Omental fat pad (tissue), 4 donors: ENCODE measurements around the gene ARHGAP6. TPM values are rescaled to one million over a fixed set of nuclear protein-coding genes. Genes with fewer than 3 reads are reported as not detected.
"Not testable (repeated sequence)": the region's sequence is repeated elsewhere in the genome, so short reads cannot be mapped to it uniquely, and the experiment has no call there.

Source experiments
- ATAC-seq: fragments of 150-250 bp; one replicate; pipeline ENCODE4 v1.9.1; 2016; ENCODE audit warnings: mild to moderate bottlenecking, moderate library complexity; ENCODE audit not compliant: low FRiP score
- DNase-seq: peaks from one replicate; pipeline ENCODE4 v3.0.0-alpha.2; 2019; ENCODE audit warnings: low spot score
- total RNA-seq, 4 donors: library from RNA; depleted of rRNA; stranded (reverse); fragments of >200 nt; gene quantifications; one replicate each; pipeline ENCODE4 v1.1.0, GENCODE V29; 2016
- TF ChIP-seq, protein P1 (sequence below), 3 donors: fragments of 450-650 bp; IDR thresholded peaks; one replicate each; pipeline ENCODE4 v1.5.1; 2016 to 2017; ENCODE audit warnings: antibody characterized with exemption in 3 of 3, mild to moderate bottlenecking in 3 of 3, moderate library complexity in 2 of 3

The ARHGAP6 gene
- total RNA-seq, 4 donors from 2014 or later: 20.4 to 45.5 (median 25.1) TPM

GRCh38 chrX:11364835-11365234 is 300.9 kb downstream of the ARHGAP6 start:
- TF ChIP-seq, protein P1, sequence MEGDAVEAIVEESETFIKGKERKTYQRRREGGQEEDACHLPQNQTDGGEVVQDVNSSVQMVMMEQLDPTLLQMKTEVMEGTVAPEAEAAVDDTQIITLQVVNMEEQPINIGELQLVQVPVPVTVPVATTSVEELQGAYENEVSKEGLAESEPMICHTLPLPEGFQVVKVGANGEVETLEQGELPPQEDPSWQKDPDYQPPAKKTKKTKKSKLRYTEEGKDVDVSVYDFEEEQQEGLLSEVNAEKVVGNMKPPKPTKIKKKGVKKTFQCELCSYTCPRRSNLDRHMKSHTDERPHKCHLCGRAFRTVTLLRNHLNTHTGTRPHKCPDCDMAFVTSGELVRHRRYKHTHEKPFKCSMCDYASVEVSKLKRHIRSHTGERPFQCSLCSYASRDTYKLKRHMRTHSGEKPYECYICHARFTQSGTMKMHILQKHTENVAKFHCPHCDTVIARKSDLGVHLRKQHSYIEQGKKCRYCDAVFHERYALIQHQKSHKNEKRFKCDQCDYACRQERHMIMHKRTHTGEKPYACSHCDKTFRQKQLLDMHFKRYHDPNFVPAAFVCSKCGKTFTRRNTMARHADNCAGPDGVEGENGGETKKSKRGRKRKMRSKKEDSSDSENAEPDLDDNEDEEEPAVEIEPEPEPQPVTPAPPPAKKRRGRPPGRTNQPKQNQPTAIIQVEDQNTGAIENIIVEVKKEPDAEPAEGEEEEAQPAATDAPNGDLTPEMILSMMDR (IDR thresholded peaks at IDR 0.05): no peak
- ATAC-seq (no peak), DNase-seq (no peak)

DNA sequence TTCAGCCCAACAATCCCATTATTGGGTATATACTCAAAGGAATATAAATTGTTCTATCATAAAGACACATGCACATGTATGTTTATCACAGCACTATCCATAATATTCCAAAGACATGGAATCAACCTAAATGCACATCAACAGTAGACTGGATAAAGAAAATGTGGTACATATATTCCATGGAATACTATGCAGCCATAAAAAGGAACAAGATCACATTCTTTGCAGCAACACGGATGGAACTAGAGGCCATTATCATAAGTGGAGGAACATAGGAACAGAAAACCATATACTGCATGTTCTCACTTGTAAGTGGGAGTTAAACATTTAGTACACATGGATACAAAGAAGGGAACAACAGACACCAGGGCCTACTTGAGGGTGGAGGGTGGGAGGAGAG is 301.9 kb downstream of the ARHGAP6 start:
- DNase-seq, ATAC-seq: not testable (repeated sequence)

DNA sequence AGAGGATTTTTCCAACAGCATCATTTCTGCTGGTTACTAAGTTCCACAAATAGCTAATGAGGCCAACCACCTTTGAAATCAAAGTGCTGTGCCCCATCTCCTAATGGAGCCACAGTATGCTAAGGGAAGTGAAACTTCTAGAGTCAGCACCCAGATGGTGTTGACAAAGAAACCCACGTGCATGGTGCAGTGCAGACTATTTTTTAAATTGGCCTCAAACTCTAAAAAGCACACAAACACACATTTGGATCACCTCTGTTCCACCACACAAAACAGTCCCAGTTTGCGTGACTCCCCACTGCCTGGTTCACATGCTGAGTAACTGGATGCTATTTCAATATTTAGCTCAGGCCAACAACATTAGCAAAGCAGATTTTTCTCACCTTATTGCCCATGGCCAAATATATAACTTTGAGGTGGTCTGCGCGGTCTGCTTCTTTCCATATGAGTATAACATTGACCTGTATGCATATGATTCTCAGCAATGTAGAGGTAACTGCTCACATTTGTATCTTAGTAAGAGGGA is 302.6 kb downstream of the ARHGAP6 start:
- no peak for ATAC-seq
- DNase-seq: no peak
- TF ChIP-seq, protein P1 (IDR thresholded peaks at IDR 0.05): no peak

- not testable (repeated sequence) for DNase-seq, ATAC-seq
Measured at GRCh38 chrX:11361666-11362065, 304.1 kb downstream of the ARHGAP6 start.

GRCh38 chrX:11355944-11356343 is 309.8 kb downstream of the ARHGAP6 start:
- DNase-seq, ATAC-seq: not testable (repeated sequence)

- TF ChIP-seq, protein P1 (IDR thresholded peaks at IDR 0.05): no peak
- DNase-seq (no peak), ATAC-seq (no peak)
Measured at GRCh38 chrX:11355259-11355909, 310.3 kb downstream of the ARHGAP6 start.

- TF ChIP-seq, protein P1 (IDR thresholded peaks at IDR 0.05): no peak
- ATAC-seq (peak; percentile 68), DNase-seq (no peak)
Measured at GRCh38 chrX:11352296-11352741, 313.4 kb downstream of the ARHGAP6 start.

DNA sequence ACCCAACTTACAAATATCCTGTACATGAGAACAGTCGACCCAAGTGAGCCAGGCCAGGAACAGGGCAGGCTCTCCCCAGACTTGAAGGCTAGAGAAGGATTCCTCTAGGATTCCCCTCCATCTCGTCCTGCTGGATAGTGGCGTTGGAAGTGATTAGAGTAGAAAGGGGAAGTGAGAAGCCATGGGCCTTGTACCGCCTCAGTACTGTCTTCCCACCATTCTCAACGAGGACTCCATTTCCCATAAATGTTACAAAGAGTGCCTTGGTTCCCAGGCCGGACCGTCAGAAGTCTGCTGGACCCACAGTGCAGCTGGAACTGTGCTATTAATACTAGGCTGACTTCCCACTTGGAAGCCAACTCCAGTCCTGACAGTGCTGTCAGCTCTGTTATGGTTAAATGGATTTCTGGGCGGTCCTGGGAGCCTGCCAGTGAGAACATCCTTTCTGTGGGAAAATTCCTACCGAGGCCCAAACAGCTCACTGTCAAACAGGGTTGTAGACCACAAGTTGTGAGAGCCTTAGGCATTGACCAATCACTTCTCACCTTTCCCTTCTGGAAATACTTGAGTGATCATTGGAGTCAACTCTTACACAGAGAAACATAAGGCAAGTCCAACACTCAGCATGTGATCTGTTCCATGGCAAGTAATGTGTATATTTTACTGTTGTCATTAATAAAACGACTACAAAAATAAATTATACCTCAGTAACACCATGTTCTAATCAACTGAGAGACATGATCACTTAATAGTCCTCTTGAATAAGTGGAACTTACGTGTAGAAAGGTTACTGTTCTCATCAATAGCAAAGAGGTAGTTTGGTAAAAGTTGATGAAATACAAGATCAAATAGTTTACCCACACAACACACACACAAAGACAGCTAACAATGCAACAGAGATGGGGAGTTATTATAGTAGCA is 314.1 kb downstream of the ARHGAP6 start:
- TF ChIP-seq, protein P1 (IDR thresholded peaks at IDR 0.05): no peak
- DNase-seq (no peak), ATAC-seq (no peak)
